NCI-H226 (cell line): ENCODE measurements around the gene OGFOD2.
"Not testable (repeated sequence)": the region's sequence is repeated elsewhere in the genome, so short reads cannot be mapped to it uniquely, and the experiment has no call there.

Experiments
- DNase-seq: peaks from one replicate; pipeline ENCODE4 v3.0.0-alpha.2; 2015

Gene OGFOD2

DNA sequence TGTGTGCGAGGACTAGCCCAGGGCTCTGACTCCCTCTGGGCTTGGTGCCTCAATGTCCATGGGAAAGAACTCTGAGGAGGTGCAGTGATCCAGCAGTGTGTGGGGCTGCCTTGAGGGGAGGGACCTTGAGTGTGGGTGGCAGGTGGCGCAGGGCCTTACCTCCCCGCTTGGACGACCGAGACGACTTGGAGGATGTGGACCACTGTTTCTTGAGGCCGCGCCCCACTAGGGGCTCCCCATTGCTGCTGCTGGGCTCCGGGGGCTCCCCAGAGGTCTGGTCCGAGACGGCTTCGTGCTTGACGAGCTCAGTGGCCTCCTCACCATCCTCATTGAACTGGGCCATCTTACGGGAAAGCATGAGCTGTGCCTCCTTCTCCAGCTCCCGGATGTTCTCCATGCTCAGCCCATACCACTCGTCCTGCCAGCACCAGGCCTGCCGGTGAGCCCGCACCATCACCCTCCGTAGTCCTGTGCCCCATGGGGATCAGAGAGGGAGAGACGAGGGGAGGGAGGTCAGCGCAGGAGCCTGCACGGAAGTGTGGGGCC is 30.1 kb downstream of the OGFOD2 start:
- no peak for DNase-seq

DNA sequence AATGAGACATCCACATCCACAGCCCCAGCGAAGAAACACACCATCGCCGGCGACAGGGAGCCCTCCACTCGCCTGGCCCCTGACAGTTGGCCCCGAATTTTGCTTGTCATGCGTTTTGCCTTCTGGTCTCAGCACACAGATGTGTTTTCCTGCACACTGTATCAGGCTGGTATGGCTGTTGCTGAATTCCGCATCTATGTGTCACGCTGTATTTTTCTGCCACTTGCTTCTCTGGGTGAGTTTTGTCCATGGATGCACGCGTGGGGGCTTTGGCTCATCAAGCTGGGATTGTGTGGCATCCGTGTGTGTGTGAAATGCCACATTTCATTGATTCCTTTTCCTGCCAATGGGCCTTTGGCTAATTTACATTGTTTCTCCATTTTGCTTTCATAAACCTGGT is 31.9 kb downstream of the OGFOD2 start:
- no peak for DNase-seq

DNA sequence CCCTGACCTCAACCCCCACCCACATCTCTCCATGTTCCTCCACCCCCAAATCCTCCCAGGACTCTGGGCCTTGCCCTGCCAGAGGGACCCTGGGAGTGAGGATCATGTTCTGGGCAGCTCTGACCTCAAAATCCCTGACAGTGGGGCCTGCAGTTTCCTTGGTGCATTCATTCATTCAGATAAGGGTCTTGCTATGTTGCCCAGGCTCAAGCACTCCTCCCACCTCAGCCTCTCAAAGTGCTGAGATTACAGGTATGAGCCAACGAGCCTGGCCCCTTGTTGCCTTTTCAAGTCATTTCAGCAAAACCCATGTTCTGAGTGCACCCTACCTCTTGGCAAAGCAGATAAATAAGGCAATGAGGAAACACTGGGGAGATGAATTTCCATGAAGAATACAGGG is 35.1 kb downstream of the OGFOD2 start:
- no peak for DNase-seq

DNA sequence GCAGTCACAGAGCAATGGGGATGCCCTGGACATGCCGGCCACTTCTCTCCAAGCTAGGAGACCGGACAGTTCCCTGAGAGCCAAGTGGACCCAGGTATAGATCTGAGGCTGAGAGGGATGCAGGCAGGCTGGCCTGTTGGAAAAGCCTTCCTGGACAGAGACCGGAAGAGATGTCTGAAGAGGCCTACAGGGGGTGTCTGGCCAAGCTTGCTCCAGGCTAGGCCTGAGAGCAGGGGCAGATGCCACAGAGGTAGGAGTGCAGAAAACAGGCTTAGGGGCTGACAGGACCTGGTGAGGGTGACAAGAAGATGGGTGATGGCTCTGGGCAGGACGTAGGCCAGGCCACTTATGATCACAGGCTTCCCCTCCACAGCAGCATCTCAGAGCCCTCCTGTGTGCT is 35.6 kb downstream of the OGFOD2 start:
- DNase-seq = no peak

DNA sequence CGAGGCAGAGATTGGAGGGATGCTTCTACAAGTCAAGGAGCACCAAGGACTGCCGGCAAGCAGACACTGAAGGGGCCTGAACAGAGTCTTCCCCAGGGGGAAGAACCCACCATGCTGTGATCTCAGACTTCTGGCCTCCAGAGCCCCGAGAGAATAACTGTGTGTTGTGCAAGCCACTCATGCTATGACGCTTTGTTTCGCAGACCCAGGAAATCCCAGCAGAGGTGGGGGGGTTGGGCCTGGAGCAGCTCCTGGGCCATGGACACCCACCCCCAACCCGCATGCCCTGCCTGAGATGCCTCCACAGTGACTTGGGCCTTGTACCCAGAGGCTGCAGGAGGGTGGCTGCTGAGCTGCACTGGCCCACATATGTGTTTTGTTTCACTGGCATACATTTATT is 36.7 kb downstream of the OGFOD2 start:
- no peak for DNase-seq

DNA sequence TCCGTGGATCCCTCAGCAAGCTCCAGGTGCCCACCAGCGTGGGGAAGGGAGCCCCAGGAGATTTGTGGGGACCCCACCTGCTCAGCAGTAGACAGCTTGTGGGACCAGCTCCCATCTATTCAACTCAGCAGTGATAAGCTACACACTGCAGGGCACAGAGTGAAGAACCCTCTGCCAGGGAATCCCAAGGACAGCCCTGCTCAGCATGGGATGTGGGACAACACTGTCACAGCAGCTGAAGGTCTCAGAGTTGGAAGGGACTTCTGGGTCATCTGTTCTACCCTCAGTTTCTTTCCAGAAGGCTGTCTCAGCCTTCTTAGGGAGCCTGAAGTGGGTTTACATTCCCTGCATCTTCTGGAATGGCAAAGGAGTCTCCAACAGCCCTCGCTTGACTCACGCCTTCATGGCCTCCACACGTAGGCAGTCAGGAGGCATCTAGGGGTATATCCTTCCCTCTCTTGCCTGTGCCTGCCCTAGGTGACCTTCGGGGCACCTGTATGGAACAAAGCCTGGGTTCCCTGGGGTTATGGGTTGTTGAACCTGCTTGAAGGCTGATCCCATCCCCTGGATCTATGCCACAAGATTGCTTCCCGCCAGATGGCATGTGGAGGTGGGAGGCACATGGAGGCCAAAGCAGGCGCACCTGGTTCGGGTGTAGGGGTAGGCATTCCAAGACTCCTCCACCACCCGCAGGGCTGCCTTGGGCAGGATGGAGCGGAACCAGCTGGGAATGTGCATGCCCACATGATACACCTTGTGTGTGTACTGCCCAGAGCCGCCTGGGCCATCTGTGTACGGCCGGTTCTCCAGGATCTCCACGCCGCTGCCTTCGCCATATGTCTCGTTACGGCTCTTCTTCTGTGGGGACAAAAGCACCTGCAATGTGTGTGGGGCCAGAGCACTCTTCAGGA is 38.4 kb downstream of the OGFOD2 start:
- DNase-seq = no peak

DNA sequence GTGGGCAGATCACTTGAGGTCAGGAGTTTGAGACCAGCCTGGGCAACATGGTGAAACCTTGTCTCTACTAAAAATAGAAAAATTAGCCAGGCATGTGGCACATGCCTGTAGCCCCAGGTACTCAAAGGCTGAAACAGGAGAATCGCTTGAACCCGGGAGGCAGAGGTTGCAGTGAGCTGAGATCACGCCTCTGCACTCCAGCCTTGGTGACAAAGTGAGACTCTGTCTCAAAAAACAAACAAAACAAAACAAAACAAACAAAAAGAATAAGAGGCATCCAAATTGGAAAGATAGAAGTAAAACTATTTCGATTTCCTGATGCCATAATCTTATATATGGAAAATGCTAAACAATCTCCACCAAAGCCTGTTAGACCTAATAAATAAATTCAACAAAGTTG is 39.4 kb downstream of the OGFOD2 start:
- DNase-seq = not testable (repeated sequence)

DNA sequence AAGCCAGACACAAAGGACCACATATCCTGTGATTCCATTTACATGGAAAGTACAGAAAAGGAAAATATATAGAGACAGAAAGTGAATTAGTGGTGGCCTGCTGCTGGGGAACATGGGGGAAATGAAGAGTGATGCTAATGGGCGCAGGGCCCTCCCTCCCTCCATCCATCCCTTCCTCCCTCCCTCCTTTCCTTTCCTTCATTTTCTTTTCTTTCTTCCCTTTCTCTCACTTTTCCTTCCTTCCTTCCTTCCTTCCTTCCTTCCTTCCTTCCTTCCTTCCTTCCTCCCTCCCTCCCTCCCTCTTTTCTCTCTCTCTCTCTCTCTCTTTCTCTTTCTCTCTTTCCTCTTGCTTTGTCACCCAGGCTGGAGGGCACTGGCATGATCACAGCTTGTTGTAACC is 42.7 kb downstream of the OGFOD2 start:
- no peak for DNase-seq

DNA sequence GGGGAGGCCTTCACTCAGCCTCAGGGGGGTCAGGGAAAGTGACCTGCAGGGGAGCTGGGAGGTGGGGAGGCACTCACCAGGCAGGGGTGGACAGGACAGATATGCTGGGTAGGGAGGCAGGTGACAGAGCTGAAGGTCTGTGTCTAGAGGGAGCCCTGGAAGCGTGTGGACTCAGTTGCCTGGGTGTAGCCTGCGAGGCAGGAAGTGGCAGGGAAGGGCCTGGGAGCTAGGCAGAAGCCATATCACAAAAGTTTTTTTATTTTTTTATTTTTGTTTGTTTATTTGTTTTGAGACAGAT is 44.7 kb downstream of the OGFOD2 start:
- no peak for DNase-seq

DNA sequence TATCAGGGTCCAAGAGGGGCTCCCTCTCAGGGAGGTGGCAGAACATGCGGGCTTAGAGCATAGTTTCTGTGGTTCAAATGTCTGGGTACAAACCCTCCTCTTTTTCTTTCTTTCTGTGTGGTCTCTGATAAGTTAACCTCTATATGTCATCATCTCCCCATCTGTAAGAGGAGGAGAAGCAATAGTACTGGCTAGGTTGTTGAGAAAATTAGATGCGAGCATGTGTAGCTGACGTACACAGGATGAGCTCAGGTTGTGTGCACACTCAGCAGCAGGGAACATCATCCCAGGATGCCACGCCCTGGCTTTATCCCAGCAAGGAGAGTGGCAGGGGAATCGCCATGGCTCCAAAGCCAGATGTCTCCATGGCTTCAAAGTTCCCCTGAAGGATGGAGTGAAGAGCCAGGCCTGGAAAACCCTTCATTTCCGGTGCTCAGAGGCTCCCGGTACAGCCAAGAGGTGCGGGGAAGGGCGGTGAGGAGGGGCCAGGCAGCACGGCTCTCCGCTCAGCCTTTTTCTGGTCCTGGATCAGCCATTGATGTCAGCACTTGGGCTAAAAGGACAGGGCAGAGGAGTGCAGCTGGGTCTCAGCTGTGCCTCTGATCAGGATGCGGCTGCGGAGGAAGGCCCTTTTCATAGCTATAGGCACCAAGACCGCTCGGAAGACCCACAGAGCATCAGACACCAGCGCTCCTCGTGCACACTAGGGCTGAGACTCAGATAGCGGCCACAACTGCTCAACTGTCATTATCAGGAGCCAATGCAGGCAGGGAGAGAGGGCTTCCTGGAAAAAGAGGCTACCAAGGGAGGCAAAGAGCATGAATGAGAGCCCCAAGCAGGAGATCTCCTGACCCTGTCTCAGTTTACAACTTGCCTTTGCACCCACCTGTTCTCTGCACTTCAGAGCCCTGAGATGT is 46.9 kb downstream of the OGFOD2 start:
- DNase-seq = no peak

DNA sequence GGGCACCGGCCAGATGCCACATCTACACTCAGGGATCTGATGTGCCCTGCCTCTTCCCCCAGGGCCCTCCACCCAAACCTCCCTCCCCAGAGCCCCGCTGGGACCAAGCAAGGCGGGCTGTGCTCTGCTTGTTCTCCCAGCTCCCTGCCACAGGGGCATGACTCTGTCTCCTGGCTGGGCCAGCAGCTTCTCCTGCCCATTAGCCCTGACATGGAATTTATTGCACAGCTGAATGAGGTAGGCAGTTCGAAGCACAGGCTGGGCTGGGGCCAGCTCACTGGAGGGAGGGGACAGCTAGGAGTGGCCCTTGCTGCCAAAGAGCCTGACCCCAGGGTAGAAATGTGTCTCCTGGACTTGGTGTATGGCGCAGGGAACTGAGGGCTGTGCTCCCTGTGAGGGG is 47.8 kb downstream of the OGFOD2 start:
- DNase-seq = no peak

DNA sequence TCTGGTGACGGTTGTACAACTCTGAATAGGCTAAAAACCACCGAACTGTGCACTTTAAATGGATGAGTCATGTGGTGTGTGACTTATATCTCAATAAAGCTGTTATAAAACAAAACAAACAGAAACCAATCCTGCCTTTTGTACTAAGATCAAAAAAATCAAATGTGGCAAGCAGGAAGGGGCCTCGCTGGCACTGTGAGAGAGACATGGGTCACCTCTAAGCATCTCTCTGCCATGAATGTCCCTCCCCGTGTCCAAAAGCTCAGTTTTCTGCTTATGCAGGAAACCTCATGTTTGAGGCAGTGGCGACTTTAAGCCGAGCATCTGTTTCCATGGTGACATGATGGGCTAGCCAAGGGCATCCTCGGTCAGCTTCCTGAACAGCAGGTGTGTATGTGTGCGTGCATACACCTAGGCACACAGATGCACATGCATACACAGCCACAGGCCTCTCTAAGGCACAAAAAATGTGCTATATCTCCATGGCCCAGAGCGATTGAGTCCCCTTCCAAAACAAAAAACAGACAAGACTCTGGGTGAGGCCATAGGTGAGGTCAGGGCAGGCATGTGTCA is 49.9 kb downstream of the OGFOD2 start:
- DNase-seq = no peak

DNA sequence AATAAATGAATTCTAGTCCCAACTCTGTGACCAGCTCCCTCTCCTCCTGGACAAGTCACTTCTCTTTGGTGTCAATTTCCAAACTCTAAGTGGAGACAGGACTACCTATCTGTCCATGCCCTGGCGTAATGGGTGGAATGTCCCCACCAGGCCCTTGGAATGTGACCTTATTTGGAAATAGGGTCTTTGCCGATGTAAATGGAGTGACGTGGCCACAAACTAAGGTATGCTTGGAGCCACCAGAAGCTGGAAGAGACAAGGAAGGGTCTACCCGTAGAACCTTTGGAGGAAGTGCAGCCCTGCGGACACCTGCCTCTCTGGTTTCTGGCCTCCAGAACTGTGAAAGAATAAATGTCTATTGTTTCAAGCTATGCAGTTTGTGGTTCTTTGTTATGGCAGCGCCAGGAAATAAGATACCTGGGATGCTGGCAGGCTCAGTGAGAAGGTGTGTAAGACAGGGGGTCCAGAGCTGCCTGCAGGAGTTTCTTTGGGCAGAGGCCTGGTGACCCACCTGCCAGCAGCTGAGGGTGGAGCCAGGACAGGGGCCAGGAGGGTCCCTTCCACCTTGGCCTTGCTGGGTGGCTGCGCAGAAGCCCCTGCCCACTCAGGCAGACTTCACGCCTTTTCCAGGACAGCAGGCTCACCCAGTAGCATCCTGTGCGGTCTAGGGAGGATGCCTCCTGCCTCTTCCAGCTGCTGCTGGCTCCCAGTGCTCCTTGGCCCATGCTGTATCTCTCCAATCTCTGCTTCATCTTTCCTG is 51.2 kb downstream of the OGFOD2 start:
- no peak for DNase-seq

DNA sequence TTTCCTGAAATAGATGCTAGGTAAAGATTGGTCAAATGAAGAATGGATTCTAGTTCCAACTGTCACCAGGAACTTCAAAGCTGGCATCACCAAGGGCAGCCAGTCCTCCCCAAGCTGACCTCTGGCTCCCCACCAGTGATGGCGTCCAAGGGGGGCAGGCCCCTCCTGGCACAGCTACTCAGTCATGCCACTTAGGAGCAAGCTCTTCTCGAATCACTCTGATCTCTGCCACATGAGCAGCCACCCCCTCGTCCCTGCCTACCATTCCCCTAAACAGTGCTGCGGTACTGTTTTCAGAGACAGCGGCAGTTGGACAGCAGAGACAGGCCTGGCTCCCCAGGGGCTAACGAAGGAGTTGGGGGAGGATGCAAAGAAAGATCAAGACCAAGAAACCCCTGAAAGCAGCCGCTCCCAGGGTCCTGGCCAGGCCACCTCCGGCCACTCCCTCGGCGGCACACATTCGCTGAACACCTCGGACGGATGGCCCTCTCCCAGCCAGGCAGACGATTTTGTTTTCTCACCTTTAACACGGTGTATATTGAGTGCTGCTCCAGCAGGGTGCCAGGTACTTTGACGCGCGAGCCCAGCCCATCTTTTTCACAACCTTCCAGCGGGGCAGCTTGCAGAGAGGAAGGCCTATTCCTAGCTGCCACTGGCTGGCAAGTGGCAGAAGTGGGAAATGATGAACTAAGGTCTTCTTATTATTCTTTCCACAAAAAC is 52.8 kb downstream of the OGFOD2 start:
- no peak for DNase-seq

DNA sequence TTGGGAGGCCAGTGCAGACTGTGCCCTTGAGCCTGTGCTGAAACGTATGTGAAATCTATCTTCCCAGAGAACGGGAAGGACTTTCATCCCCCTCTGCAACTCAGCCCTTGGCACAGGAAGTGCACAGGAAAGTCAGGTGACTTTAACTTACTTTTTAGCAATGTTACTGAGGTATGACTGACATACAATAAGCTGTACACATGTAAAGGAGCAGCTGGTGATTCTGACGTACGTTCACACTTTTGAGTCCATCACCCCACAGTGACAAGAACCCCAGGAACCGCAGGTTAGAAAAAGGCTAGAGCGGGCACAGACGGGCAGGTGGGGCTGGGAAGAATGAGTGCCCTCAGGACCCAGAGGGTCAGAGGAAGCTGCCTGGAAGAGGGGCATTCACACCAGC is 53.4 kb downstream of the OGFOD2 start:
- no peak for DNase-seq

DNA sequence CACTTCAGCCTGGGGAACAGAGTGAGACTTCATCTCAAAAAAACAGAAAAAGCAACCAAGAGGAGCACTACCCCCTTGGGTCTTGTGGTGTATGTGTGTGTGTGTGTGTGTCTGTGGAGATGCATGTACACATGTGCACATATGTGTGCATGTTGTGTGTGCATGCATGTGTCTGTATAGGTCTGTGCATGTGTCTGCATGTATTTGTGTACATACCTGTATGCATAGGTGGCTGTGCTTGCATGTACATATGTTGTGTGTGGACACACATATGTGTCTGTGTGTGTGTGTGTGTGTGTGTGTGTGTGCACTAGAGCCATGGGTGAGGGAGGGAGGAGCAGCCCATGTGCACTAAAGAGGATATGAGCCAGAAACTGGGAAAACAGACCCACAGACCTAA is 54.5 kb downstream of the OGFOD2 start:
- DNase-seq = no peak
